ENCODE data around the gene ANK2. TPM values are rescaled to one million over a fixed set of nuclear protein-coding genes. Genes with fewer than 3 reads are reported as not detected.
"Not testable (repeated sequence)": the region's sequence is repeated elsewhere in the genome, so short reads cannot be mapped to it uniquely, and the experiment has no call there.

ANK2 gene
- total RNA-seq, 2 experiments from 2014 or later, result 1.7 to 3.2 TPM

- H3K36me3 Mint-ChIP-seq (ENCODE audit: low read depth), result no peaks in the 10 kb centered on the region
- H3K9me3 Mint-ChIP-seq, result no peaks in the 10 kb centered on the region
- DNase-seq, result no peak
- H3K4me1 Mint-ChIP-seq (ENCODE audit: low read depth), result no peaks in the 10 kb centered on the region
- POLR2A ChIA-PET, result no interaction called here
- H3K4me3 Mint-ChIP-seq, result no peak overlapping the region
- intact Hi-C loops (cut with micrococcal nuclease), result no loop called here
- CTCF ChIA-PET, result no interaction called here
- no peak overlapping the region for H3K27ac Mint-ChIP-seq
- peaks cover 5% of the 10 kb centered on the region for H3K27me3 Mint-ChIP-seq
- no peak for ATAC-seq
- TF ChIP-seq CTCF (IDR thresholded peaks at IDR 0.05), result no peak
Observed at GRCh38 chr4:113236916-113237315, 187.5 kb downstream of the ANK2 start.

GRCh38 chr4:113243312-113243711, 193.9 kb downstream of the ANK2 start:
- no peak for ATAC-seq
- peaks cover 5% of the 10 kb centered on the region for H3K27me3 Mint-ChIP-seq
- H3K9me3 Mint-ChIP-seq, result no peaks in the 10 kb centered on the region
- H3K36me3 Mint-ChIP-seq (ENCODE audit: low read depth), result no peaks in the 10 kb centered on the region
- no peak overlapping the region for H3K27ac Mint-ChIP-seq
- intact Hi-C loops (cut with micrococcal nuclease), result no loop called here
- CTCF ChIA-PET, result no interaction called here
- H3K4me3 Mint-ChIP-seq, result no peak overlapping the region
- no peak for DNase-seq
- POLR2A ChIA-PET, result no interaction called here
- TF ChIP-seq CTCF (IDR thresholded peaks at IDR 0.05), result no peak
- H3K4me1 Mint-ChIP-seq (ENCODE audit: low read depth), result no peaks in the 10 kb centered on the region

GRCh38 chr4:113244747-113245146, 195.3 kb downstream of the ANK2 start:
- H3K4me3 Mint-ChIP-seq; H3K27ac Mint-ChIP-seq; H3K4me1 Mint-ChIP-seq (ENCODE audit: low read depth): not testable (repeated sequence)

GRCh38 chr4:113248320-113248719, 198.9 kb downstream of the ANK2 start:
- ATAC-seq, result no peak
- TF ChIP-seq CTCF (IDR thresholded peaks at IDR 0.05), result no peak
- no peak for DNase-seq
- H3K27me3 Mint-ChIP-seq, result peaks cover 5% of the 10 kb centered on the region
- CTCF ChIA-PET, result interaction anchor here (0.7 kb wide), 1 partner anchor 1858 kb away, joined by 3 read pairs; no protein-coding TSS in a partner anchor
- no peak overlapping the region for H3K27ac Mint-ChIP-seq
- H3K4me3 Mint-ChIP-seq, result no peak overlapping the region
- POLR2A ChIA-PET, result no interaction called here
- intact Hi-C loops (cut with micrococcal nuclease), result no loop called here
- H3K9me3 Mint-ChIP-seq, result no peaks in the 10 kb centered on the region
- H3K4me1 Mint-ChIP-seq (ENCODE audit: low read depth), result no peaks in the 10 kb centered on the region
- no peaks in the 10 kb centered on the region for H3K36me3 Mint-ChIP-seq (ENCODE audit: low read depth)

More at GRCh38 chr4:113244747-113245146, 195.3 kb downstream of the ANK2 start:
- H3K36me3 Mint-ChIP-seq (ENCODE audit: low read depth); H3K9me3 Mint-ChIP-seq; intact Hi-C loops (cut with micrococcal nuclease); CTCF ChIA-PET; ATAC-seq; H3K27me3 Mint-ChIP-seq; DNase-seq; POLR2A ChIA-PET: not testable (repeated sequence)

- H3K9me3 Mint-ChIP-seq, result no peaks in the 10 kb centered on the region
- CTCF ChIA-PET, result no interaction called here
- intact Hi-C loops (cut with micrococcal nuclease), result no loop called here
- POLR2A ChIA-PET, result no interaction called here
- no peak overlapping the region for H3K27ac Mint-ChIP-seq
- H3K4me3 Mint-ChIP-seq, result no peak overlapping the region
- no peak for TF ChIP-seq CTCF (IDR thresholded peaks at IDR 0.05)
- no peaks in the 10 kb centered on the region for H3K4me1 Mint-ChIP-seq (ENCODE audit: low read depth)
- H3K27me3 Mint-ChIP-seq, result no peaks in the 10 kb centered on the region
- H3K36me3 Mint-ChIP-seq (ENCODE audit: low read depth), result no peaks in the 10 kb centered on the region
- ATAC-seq (no peak), DNase-seq (no peak)
Observed at GRCh38 chr4:113255628-113256027, 206.2 kb downstream of the ANK2 start.

- no peak for ATAC-seq
- H3K9me3 Mint-ChIP-seq, result no peaks in the 10 kb centered on the region
- CTCF ChIA-PET, result no interaction called here
- no peaks in the 10 kb centered on the region for H3K27me3 Mint-ChIP-seq
- POLR2A ChIA-PET, result no interaction called here
- H3K27ac Mint-ChIP-seq, result no peak overlapping the region
- TF ChIP-seq CTCF (IDR thresholded peaks at IDR 0.05), result no peak
- no peak for DNase-seq
- intact Hi-C loops (cut with micrococcal nuclease), result no loop called here
- H3K36me3 Mint-ChIP-seq (ENCODE audit: low read depth), result no peaks in the 10 kb centered on the region
- no peaks in the 10 kb centered on the region for H3K4me1 Mint-ChIP-seq (ENCODE audit: low read depth)
- H3K4me3 Mint-ChIP-seq, result no peak overlapping the region
Observed at GRCh38 chr4:113256946-113257345, 207.5 kb downstream of the ANK2 start.

Measured in activated CD8-positive, alpha-beta T cell treated with anti-CD3 and anti-CD28 coated beads for 36 hours (primary cell).